ENCODE results near the gene SHKBP1. TPM values are rescaled to one million over a fixed set of nuclear protein-coding genes. Genes with fewer than 3 reads are reported as not detected.

The SHKBP1 gene
- 101 to 139 TPM (median 131 TPM) in 5 replicates for total RNA-seq (2022; extraction: Qiagen RNA extraction)

GRCh38 chr19:40576585-40577451 is at the start of gene SHKBP1:
TSS of gene SHKBP1 (plus strand) at chr19:40576873. CDS start at chr19:40576900, 27 bp downstream.

GRCh38 chr19:40601134-40601974 is 24.7 kb downstream of the SHKBP1 start, which contains the start of gene LTBP4:
TSS of gene LTBP4 (plus strand) at chr19:40601369. CDS start at chr19:40601388, 19 bp downstream.

Other genes starting within 250 kb of the SHKBP1 start
- 27.3 to 32.5 TPM (median 29.2 TPM) in 5 replicates for gene C19orf47, start 228.5 kb upstream of the SHKBP1 start, total RNA-seq (2022; extraction: Qiagen RNA extraction)
- 241 to 289 TPM (median 258 TPM) in 5 replicates for gene PLD3, start 228.2 kb upstream of the SHKBP1 start, total RNA-seq (2022; extraction: Qiagen RNA extraction)
- 0.22 to 0.32 TPM (median 0.30 TPM) in 5 replicates for gene HIPK4, start 186.7 kb upstream of the SHKBP1 start, total RNA-seq (2022; extraction: Qiagen RNA extraction)
- 1.2 to 1.6 TPM (median 1.4 TPM) in 5 replicates for gene PRX, start 163.5 kb upstream of the SHKBP1 start, total RNA-seq (2022; extraction: Qiagen RNA extraction)
- 22.6 to 39.9 TPM (median 30.9 TPM) in 5 replicates for gene SERTAD1, start 150.9 kb upstream of the SHKBP1 start, total RNA-seq (2022; extraction: Qiagen RNA extraction)
- 38.2 to 45.6 TPM (median 44.2 TPM) in 5 replicates for gene SERTAD3, start 132.5 kb upstream of the SHKBP1 start, total RNA-seq (2022; extraction: Qiagen RNA extraction)
- gene BLVRB, start 111.1 kb upstream of the SHKBP1 start, total RNA-seq (2022; extraction: Qiagen RNA extraction), result 239 to 357 TPM (median 312 TPM) in 5 replicates
- 0.55 to 0.76 TPM (median 0.72 TPM) in 5 replicates for gene SPTBN4, start 109.9 kb upstream of the SHKBP1 start, total RNA-seq (2022; extraction: Qiagen RNA extraction)
- 39.9 to 57.0 TPM (median 49.9 TPM) in 5 replicates for gene LTBP4, start 24.5 kb downstream of the SHKBP1 start, total RNA-seq (2022; extraction: Qiagen RNA extraction)
- gene NUMBL, start 113.8 kb downstream of the SHKBP1 start, total RNA-seq (2022; extraction: Qiagen RNA extraction), result 61.3 to 81.3 TPM (median 72.9 TPM) in 5 replicates
- gene COQ8B, start 140.0 kb downstream of the SHKBP1 start, total RNA-seq (2022; extraction: Qiagen RNA extraction), result 87.5 to 108 TPM (median 93.3 TPM) in 5 replicates
- 32.7 to 43.3 TPM (median 38.0 TPM) in 5 replicates for gene ITPKC, start 140.2 kb downstream of the SHKBP1 start, total RNA-seq (2022; extraction: Qiagen RNA extraction)
- 17.5 to 19.9 TPM (median 18.5 TPM) in 5 replicates for gene ACTMAP, start 173.6 kb downstream of the SHKBP1 start, total RNA-seq (2022; extraction: Qiagen RNA extraction)
- gene SNRPA, start 174.3 kb downstream of the SHKBP1 start, total RNA-seq (2022; extraction: Qiagen RNA extraction), result 145 to 182 TPM (median 154 TPM) in 5 replicates
- gene MIA, start 198.6 kb downstream of the SHKBP1 start, total RNA-seq (2022; extraction: Qiagen RNA extraction), result not detected in 5 replicates
- gene RAB4B, start 201.4 kb downstream of the SHKBP1 start, total RNA-seq (2022; extraction: Qiagen RNA extraction), result 14.0 to 20.1 TPM (median 17.1 TPM) in 5 replicates
- 85.4 to 95.3 TPM (median 93.9 TPM) in 5 replicates for gene EGLN2, start 222.3 kb downstream of the SHKBP1 start, total RNA-seq (2022; extraction: Qiagen RNA extraction)

Measured in A549 treated with Hydrocortisone at 1 μM for 4 hours (cell line).